WTC11 (cell line): ENCODE results near the gene BICDL1. TPM values are rescaled to one million over a fixed set of nuclear protein-coding genes. Genes with fewer than 3 reads are reported as not detected.

Experiments used
- ATAC-seq: fragments of 200-7000 bp; cut with Tn5 transposase; 2 replicates; pipeline ENCODE4 v1.10.0; 2021; ENCODE audit warnings: mild to moderate bottlenecking, moderate library complexity
- CTCF ChIA-PET: fragments of 300-600 bp; sonication (Branson Sonifier 250); formaldehyde crosslinking; loops from one replicate; lab custom pipeline; 2021; ENCODE audit warnings: antibody characterized with exemption; lab: Charles Lee
- POLR2A ChIA-PET: fragments of 350-600 bp; sonication (Branson Sonifier 250); formaldehyde crosslinking; loops from one replicate; lab custom pipeline; 2021; ENCODE audit warnings: antibody characterized with exemption; lab: Charles Lee
- DNase-seq: peaks from one replicate; pipeline ENCODE4 v3.0.0; 2021; ENCODE audit warnings: low spot score
- H3K27ac Mint-ChIP-seq: 2 replicates; pipeline ENCODE4 v1.8.0; 2021; ENCODE audit warnings: mixed read lengths
- H3K27me3 Mint-ChIP-seq: 2 replicates; pipeline ENCODE4 v1.8.0; 2021; ENCODE audit warnings: low read depth, mild to moderate bottlenecking, moderate library complexity, mixed read lengths
- H3K36me3 Mint-ChIP-seq: 2 replicates; pipeline ENCODE4 v1.8.0; 2021; ENCODE audit warnings: mixed read lengths
- H3K4me1 Mint-ChIP-seq: 2 replicates; pipeline ENCODE4 v1.8.0; 2022; ENCODE audit warnings: mixed read lengths
- H3K4me3 Mint-ChIP-seq: 2 replicates; pipeline ENCODE4 v1.8.0; 2021; ENCODE audit warnings: mild to moderate bottlenecking, moderate library complexity, mixed read lengths
- H3K9me3 Mint-ChIP-seq: 2 replicates; pipeline ENCODE4 v1.8.0; 2021; ENCODE audit warnings: mixed read lengths
- AFF4 ChIP-seq: sonication (generic); formaldehyde crosslinking; IDR thresholded peaks from 2 replicates; pipeline ENCODE4 v1.8.1; 2023; ENCODE audit warnings: mild to moderate bottlenecking, missing genetic modification reagents, borderline replicate concordance
- ATF6 ChIP-seq: sonication (generic); formaldehyde crosslinking; IDR thresholded peaks from 2 replicates; pipeline ENCODE4 v1.8.1; 2023; ENCODE audit warnings: mild to moderate bottlenecking, missing genetic modification reagents
- E2F1 ChIP-seq: sonication (generic); formaldehyde crosslinking; IDR thresholded peaks from 2 replicates; pipeline ENCODE4 v1.8.0; 2022; ENCODE audit warnings: mild to moderate bottlenecking, missing genetic modification reagents
- E2F5 ChIP-seq: sonication (generic); formaldehyde crosslinking; IDR thresholded peaks from 2 replicates; pipeline ENCODE4 v1.8.1; 2022; ENCODE audit warnings: mild to moderate bottlenecking, moderate library complexity, missing genetic modification reagents
- ELF4 ChIP-seq: sonication (generic); formaldehyde crosslinking; IDR thresholded peaks from 2 replicates; pipeline ENCODE4 v1.8.1; 2022; ENCODE audit warnings: low read depth, mild to moderate bottlenecking, moderate library complexity, missing genetic modification reagents
- ETV6 ChIP-seq: sonication (generic); formaldehyde crosslinking; IDR thresholded peaks from 2 replicates; pipeline ENCODE4 v1.8.1; 2022; ENCODE audit warnings: mild to moderate bottlenecking, missing genetic modification reagents
- FOXJ3 ChIP-seq: sonication (generic); formaldehyde crosslinking; IDR thresholded peaks from 2 replicates; pipeline ENCODE4 v1.9.0; 2021; ENCODE audit warnings: missing genetic modification reagents, mild to moderate bottlenecking, borderline replicate concordance
- KAT7 ChIP-seq: sonication (generic); formaldehyde crosslinking; IDR thresholded peaks from 2 replicates; pipeline ENCODE4 v1.8.1; 2023; ENCODE audit warnings: missing genetic modification reagents, mild to moderate bottlenecking, borderline replicate concordance
- MLX ChIP-seq: sonication (generic); formaldehyde crosslinking; IDR thresholded peaks from 2 replicates; pipeline ENCODE4 v1.8.1; 2023; ENCODE audit warnings: mild to moderate bottlenecking, missing genetic modification reagents, moderate library complexity
- OVOL2 ChIP-seq: fragments of 250-450 bp; sonication (Bioruptor Pico); IDR thresholded peaks from 2 replicates; pipeline ENCODE4 v1.9.0; 2021; ENCODE audit warnings: mild to moderate bottlenecking, borderline replicate concordance
- SOX15 ChIP-seq: fragments of 250-450 bp; sonication (Bioruptor Pico); IDR thresholded peaks from 2 replicates; pipeline ENCODE4 v1.9.0; 2021; ENCODE audit warnings: mild to moderate bottlenecking
- USF2 ChIP-seq: sonication (generic); formaldehyde crosslinking; IDR thresholded peaks from 2 replicates; pipeline ENCODE4 v1.8.1; 2023; ENCODE audit warnings: mild to moderate bottlenecking, missing genetic modification reagents, moderate library complexity
- ZBTB21 ChIP-seq: sonication (generic); formaldehyde crosslinking; IDR thresholded peaks from 2 replicates; pipeline ENCODE4 v1.8.1; 2023; ENCODE audit warnings: mild to moderate bottlenecking, missing genetic modification reagents, borderline replicate concordance
- ZBTB43 ChIP-seq: sonication (generic); formaldehyde crosslinking; IDR thresholded peaks from 2 replicates; pipeline ENCODE4 v1.8.1; 2023; ENCODE audit warnings: mild to moderate bottlenecking, missing genetic modification reagents
- ZNF263 ChIP-seq: sonication (generic); formaldehyde crosslinking; IDR thresholded peaks from 2 replicates; pipeline ENCODE4 v1.8.1; 2022; ENCODE audit warnings: low read depth, mild to moderate bottlenecking, moderate library complexity, missing genetic modification reagents
- ZNF512 ChIP-seq: sonication (generic); formaldehyde crosslinking; IDR thresholded peaks from 2 replicates; pipeline ENCODE4 v1.8.1; 2022; ENCODE audit warnings: missing genetic modification reagents, borderline replicate concordance
- total RNA-seq: library from RNA; stranded (reverse); gene quantifications from 3 replicates; pipeline ENCODE4 v1.2.3, GENCODE V29; 2021

Gene BICDL1
- total RNA-seq, 1 experiment from 2014 or later: 23.1 TPM

GRCh38 chr12:120100630-120101029 is 111.6 kb downstream of the BICDL1 start (continued):
- TF ChIP-seq ATF6 (CRISPR knock-in tag) (no peak), ETV6 (no peak), AFF4 (no peak), ELF4 (CRISPR knock-in tag) (no peak), ZNF512 (no peak)
- TF ChIP-seq, all 79 proteins: peak for 0

- POLR2A ChIA-PET: no interaction called here
- H3K9me3 Mint-ChIP-seq: no peaks in the 10 kb centered on the region
- TF ChIP-seq E2F5 (no peak), MLX (CRISPR knock-in tag) (no peak), ZNF263 (no peak), ELF4 (CRISPR knock-in tag) (no peak), E2F1 (CRISPR knock-in tag) (no peak), KAT7 (CRISPR knock-in tag) (no peak)
- TF ChIP-seq, all 79 proteins: peak for 0
- DNase-seq: no peak
- peaks cover 18% of the 10 kb centered on the region for H3K4me1 Mint-ChIP-seq
- no peak overlapping the region for H3K4me3 Mint-ChIP-seq
- peak overlapping the region; percentile 72 for H3K27ac Mint-ChIP-seq
- no peak for ATAC-seq
- no peaks in the 10 kb centered on the region for H3K27me3 Mint-ChIP-seq
- peaks cover 24% of the 10 kb centered on the region for H3K36me3 Mint-ChIP-seq
- CTCF ChIA-PET: interaction anchor here (0.9 kb wide), 1 partner anchor 16 kb away, joined by 3 read pairs; the partner anchor contains the start of gene RAB35
Measured at GRCh38 chr12:120101182-120101581, 112.1 kb downstream of the BICDL1 start.

GRCh38 chr12:120101617-120102016 is 112.6 kb downstream of the BICDL1 start:
- ChIA-PET CTCF (interaction anchor here (0.8 to 2.0 kb wide), 3 partner anchors 15 to 17 kb away, joined by 3 to 5 read pairs (median 3); partner anchors contain the start of gene RAB35), POLR2A (no interaction called here)
- H3K4me3 Mint-ChIP-seq: no peak overlapping the region
- no peaks in the 10 kb centered on the region for H3K9me3 Mint-ChIP-seq
- peaks cover 19% of the 10 kb centered on the region for H3K4me1 Mint-ChIP-seq
- DNase-seq (no peak), ATAC-seq (no peak)
- H3K27ac Mint-ChIP-seq: peak overlapping the region; percentile 72
- H3K36me3 Mint-ChIP-seq: peaks cover 26% of the 10 kb centered on the region
- H3K27me3 Mint-ChIP-seq: no peaks in the 10 kb centered on the region
- no peak for TF ChIP-seq SOX15 (CRISPR knock-in tag)
- no peak for TF ChIP-seq FOXJ3 (CRISPR knock-in tag)
- no peak for TF ChIP-seq ZBTB43 (CRISPR knock-in tag)
- no peak for TF ChIP-seq OVOL2 (CRISPR knock-in tag)
- no peak for TF ChIP-seq USF2
- TF ChIP-seq ZBTB21 (CRISPR knock-in tag): no peak
